Large intestine (tissue), 3 donors: ENCODE results near the gene ARL6IP1. TPM values are rescaled to one million over a fixed set of nuclear protein-coding genes. Genes with fewer than 3 reads are reported as not detected.

ENCODE experiments used
- DNase-seq, 2 donors: peaks; one replicate each; pipeline versions ENCODE4 v3.0.0 to v3.0.0-alpha.2; 2013
- H3K27ac ChIP-seq: one replicate; pipeline ENCODE4 v1.5.1; 2013; ENCODE audit warnings: low read length
- H3K27me3 ChIP-seq: 2 replicates; pipeline ENCODE4 v1.6.1; 2013; ENCODE audit warnings: low read length; ENCODE audit not compliant: control insufficient read depth, insufficient read depth
- H3K36me3 ChIP-seq: 2 replicates; pipeline ENCODE4 v1.6.1; 2013; ENCODE audit warnings: low read length; ENCODE audit not compliant: control insufficient read depth, insufficient read depth
- H3K4me1 ChIP-seq: one replicate; pipeline ENCODE4 v1.6.1; 2013; ENCODE audit warnings: low read length; ENCODE audit not compliant: control insufficient read depth, insufficient read depth
- H3K4me3 ChIP-seq: one replicate; pipeline ENCODE4 v1.5.1; 2013; ENCODE audit warnings: low read length
- H3K9me3 ChIP-seq: one replicate; pipeline ENCODE4 v1.6.1; 2013; ENCODE audit warnings: mild to moderate bottlenecking, low read depth, low read length, moderate library complexity; ENCODE audit not compliant: control insufficient read depth
- WGBS: methylation state at CpG from one replicate; pipeline ENCODE4 v1.1.5; 2013; ENCODE audit warnings: low lambda C conversion rate; ENCODE audit not compliant: insufficient coverage; 5-methylcytosine and 5-hydroxymethylcytosine counted together
- polyA plus RNA-seq: library from polyadenylated mRNA; unstranded; fragments of 120-200 nt; gene quantifications from one replicate; pipeline ENCODE4 v1.2.1, GENCODE V29; 2013

Gene ARL6IP1
- polyA plus RNA-seq, 1 donor, result 243 TPM

DNA sequence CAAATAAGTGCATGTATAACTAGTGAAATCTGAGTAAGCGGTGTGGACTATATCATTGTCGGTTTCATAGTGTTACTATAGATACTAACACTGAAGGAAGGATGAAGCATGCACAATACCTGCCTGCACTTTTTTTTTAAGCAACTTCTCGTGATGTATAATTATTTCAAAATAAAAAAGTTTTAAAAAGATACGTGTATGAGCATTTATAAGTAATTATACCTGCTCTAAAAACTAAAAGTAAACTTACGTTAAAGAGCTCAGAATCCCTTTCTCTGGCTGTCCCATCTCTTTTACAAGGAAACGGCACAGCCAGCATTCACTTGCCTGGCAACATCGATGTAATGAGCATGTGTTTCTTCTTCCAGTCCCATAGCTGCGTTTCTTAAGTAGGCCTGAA lies 31.3 kb upstream of the ARL6IP1 start:
- no peaks in the 10 kb centered on the region for H3K9me3 ChIP-seq
- no peak for DNase-seq
- H3K4me3 ChIP-seq, result no peak overlapping the region
- 92% methylated on average over 5 of the region's 8 CpGs for WGBS
- H3K36me3 ChIP-seq, result peaks cover 65% of the 10 kb centered on the region
- no peaks in the 10 kb centered on the region for H3K4me1 ChIP-seq
- H3K27me3 ChIP-seq, result no peaks in the 10 kb centered on the region
- no peak overlapping the region for H3K27ac ChIP-seq

DNA sequence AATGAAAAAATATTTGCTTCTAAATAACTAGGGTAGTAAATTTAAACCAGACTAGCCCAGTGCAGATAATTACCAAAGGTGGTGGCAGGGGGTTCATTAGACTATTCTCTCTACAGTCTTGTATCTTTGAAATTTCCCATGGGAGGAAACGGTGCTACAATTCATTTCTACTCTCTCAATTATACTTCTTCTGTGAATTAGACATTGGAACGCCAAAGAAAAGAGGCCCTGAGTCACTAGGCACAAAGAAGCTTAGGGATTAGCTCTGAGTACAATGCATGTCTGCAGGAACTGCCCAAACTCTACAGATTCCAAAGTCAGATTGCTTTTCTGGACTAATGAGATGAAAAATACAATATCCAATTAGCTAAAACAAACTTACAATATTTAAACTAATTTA lies 30.7 kb upstream of the ARL6IP1 start:
- no CpG with 5 or more reads among the region's 2 CpGs for WGBS

DNA sequence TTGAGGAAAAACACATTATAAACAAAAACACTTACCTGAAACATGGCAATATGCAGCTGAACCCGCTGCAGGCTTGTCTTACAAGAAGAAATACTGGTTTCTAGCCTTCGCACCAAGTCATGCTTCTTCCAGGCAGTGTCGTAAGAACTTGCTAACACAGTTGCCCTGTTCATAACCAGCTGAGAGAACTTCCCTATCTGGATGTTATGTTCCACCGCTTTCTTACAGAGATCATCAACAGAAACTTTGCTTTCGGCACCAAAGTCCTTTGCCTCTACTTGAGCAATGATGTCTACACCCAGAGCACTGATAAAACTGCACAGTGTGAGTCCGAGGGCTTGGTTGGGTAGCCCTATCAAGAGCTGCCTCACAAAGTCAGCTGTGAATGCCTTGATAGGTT lies 27.9 kb upstream of the ARL6IP1 start:
- WGBS, result 86% methylated on average over 1 of the region's 6 CpGs
- no peaks in the 10 kb centered on the region for H3K4me1 ChIP-seq
- peak; percentile 68 to 83 for DNase-seq
- peaks cover 32% of the 10 kb centered on the region for H3K36me3 ChIP-seq
- peak overlapping the region; percentile 64 for H3K27ac ChIP-seq
- H3K27me3 ChIP-seq, result no peaks in the 10 kb centered on the region
- no peak overlapping the region for H3K4me3 ChIP-seq
- H3K9me3 ChIP-seq, result no peaks in the 10 kb centered on the region

More for the DNA sequence above, 30.7 kb upstream of the ARL6IP1 start:
- Histone ChIP-seq H3K27ac (no peak overlapping the region), H3K27me3 (no peaks in the 10 kb centered on the region), H3K4me1 (no peaks in the 10 kb centered on the region), H3K9me3 (no peaks in the 10 kb centered on the region), H3K36me3 (peaks cover 59% of the 10 kb centered on the region), H3K4me3 (no peak overlapping the region)
- no peak for DNase-seq

DNA sequence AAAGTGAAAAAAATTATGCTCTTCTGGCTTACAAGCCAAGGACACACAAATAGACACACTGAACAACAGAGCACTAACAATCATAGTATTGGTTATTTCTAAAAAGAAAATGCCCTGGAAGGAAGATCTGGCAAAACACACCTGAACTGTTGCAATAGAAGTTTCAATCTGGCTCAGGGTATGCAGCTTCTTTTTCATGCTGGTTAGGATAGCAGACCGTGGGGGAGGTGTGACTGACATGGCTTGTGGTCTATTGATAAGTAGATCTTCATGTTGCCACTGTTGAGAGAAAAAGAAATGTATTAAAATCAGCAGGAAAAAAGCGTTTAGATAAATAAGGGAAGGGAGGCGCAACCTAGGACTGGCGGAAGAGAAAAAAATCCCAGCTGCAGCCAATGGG lies 26.5 kb upstream of the ARL6IP1 start:
- peak overlapping the region; percentile 3 for H3K27ac ChIP-seq
- no peak overlapping the region for H3K4me3 ChIP-seq
- WGBS, result 96% methylated on average over 3 of the region's 4 CpGs
- no peaks in the 10 kb centered on the region for H3K9me3 ChIP-seq
- H3K27me3 ChIP-seq, result no peaks in the 10 kb centered on the region
- no peaks in the 10 kb centered on the region for H3K4me1 ChIP-seq
- peaks cover 26% of the 10 kb centered on the region for H3K36me3 ChIP-seq
- DNase-seq, result no peak

DNA sequence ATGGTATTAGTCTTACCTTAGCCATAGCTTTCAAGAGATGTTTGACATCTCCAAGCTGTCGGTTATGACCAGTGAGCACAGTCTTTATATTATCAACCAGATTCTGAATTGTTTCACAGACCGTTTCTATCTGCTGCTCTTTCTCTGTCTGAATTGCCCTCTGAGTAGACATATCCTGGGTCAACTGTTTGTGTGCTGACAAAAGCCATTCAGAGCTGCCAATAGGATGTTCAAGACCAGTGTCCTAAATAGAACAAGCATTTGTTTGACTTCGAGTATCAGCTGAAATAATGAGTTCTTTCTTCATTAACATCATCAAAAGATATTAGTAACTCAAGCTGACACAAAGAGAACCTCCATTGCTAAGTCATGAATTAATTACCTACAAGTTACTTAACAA lies 14.9 kb upstream of the ARL6IP1 start:
- Histone ChIP-seq H3K27ac (no peak overlapping the region), H3K9me3 (no peaks in the 10 kb centered on the region), H3K27me3 (no peaks in the 10 kb centered on the region), H3K4me1 (no peaks in the 10 kb centered on the region), H3K4me3 (no peak overlapping the region), H3K36me3 (peaks cover 65% of the 10 kb centered on the region)
- WGBS, result 100% methylated on average over 1 of the region's 3 CpGs
- DNase-seq, result no peak

DNA sequence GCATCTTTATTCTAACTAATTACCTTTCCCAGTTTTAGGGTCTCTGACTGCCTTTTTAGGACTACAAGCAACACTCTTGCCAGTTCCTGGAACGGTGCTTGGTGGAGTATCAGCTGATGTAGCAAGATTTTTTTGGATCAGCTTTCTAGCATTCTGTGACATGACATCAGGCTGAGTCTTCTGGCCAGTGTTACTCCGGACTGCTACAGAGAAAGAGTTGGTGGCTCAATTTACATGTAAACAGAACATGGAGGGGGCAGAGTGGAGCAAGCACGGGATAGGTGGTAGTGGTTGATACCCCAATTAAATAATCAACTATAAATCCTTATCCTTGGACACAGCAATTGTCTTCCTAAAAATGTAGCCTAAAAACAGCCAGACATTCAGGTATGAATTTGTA lies 10.6 kb upstream of the ARL6IP1 start:
- Histone ChIP-seq H3K4me1 (no peaks in the 10 kb centered on the region), H3K4me3 (no peak overlapping the region), H3K36me3 (peaks cover 63% of the 10 kb centered on the region)

DNA sequence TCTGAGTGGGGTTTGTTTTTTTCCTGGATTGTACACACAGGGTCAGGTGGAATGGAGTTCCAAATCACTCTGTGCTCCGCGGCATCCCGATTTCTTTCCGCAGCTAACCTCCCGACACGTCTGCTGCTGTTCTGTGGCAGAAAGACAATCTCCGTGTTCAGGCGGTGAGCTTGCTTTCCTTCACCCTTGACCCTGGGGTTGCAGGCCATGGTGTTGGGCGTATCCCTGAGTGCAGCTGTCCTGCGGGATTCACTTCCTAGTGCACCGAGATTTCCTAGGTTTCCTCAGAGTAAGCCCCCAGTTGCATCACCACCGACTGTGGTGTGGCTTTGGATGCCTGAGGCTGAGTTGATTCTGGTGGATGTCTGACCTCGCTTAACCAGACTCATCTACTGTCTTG lies 7.8 kb upstream of the ARL6IP1 start:
- H3K4me1 ChIP-seq, result no peaks in the 10 kb centered on the region
- no peak overlapping the region for H3K27ac ChIP-seq
- no peak for DNase-seq
- 100% methylated on average over 1 of the region's 13 CpGs for WGBS
- H3K9me3 ChIP-seq, result no peaks in the 10 kb centered on the region
- no peaks in the 10 kb centered on the region for H3K27me3 ChIP-seq
- peaks cover 47% of the 10 kb centered on the region for H3K36me3 ChIP-seq
- no peak overlapping the region for H3K4me3 ChIP-seq

More for the DNA sequence above, 10.6 kb upstream of the ARL6IP1 start:
- Histone ChIP-seq H3K27me3 (no peaks in the 10 kb centered on the region), H3K9me3 (no peaks in the 10 kb centered on the region), H3K27ac (no peak overlapping the region)
- no peak for DNase-seq
- WGBS, result no CpG with 5 or more reads among the region's 3 CpGs

DNA sequence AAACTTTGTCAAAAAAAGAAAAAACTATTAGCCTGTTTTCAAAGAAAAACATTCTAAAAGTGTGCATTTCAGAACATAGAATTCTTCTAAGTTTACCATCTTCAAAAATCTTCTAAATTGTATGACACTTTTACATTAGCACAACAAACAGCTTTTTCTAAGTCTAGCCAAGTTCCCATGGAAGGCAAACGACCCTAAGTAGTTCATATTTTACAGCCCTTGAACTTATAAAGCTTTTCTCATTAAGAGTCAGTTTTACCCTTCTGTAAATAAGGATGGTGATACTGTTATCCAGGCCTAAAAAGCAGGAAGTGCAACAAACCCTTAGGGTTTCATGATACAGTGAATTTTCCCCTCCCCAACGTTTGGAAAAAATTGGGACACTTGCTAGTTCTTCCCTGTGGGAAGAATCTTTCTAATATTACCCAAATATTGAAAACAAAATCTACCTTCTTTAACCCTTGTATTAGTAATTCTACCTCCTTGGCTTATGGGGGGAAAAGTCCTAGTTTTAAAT lies 4.0 kb upstream of the ARL6IP1 start:
- WGBS, result 0% methylated on average over 1 of the region's 2 CpGs
- Histone ChIP-seq H3K9me3 (no peaks in the 10 kb centered on the region), H3K27ac (no peak overlapping the region), H3K36me3 (peaks cover 27% of the 10 kb centered on the region), H3K4me3 (no peak overlapping the region), H3K4me1 (no peaks in the 10 kb centered on the region), H3K27me3 (no peaks in the 10 kb centered on the region)
- no peak for DNase-seq

DNA sequence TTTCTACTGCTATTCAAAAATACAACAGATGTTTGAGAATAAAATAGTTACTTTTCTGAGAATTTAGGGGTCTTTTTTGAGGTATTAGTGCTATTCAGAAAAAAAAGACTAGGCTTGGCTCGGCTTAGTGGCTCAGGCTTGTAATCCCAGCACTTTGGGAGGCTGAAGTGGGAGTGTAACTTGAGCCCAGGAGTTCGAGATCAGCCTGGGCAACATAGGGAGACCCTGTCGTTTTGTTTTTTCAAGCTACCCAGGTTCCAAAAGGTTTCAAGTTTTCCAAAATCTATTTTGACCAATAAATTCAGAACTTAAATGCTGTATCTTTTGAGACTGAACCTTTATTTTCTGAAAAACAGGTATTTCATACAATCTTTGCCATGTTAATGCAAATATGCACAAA lies 3.2 kb upstream of the ARL6IP1 start:
- Histone ChIP-seq H3K27me3 (no peaks in the 10 kb centered on the region), H3K36me3 (peaks cover 22% of the 10 kb centered on the region), H3K4me1 (peaks cover 4% of the 10 kb centered on the region), H3K4me3 (no peak overlapping the region), H3K9me3 (no peaks in the 10 kb centered on the region), H3K27ac (no peak overlapping the region)
- DNase-seq, result no peak
- WGBS, result 80% methylated on average over 1 of the region's 3 CpGs

DNA sequence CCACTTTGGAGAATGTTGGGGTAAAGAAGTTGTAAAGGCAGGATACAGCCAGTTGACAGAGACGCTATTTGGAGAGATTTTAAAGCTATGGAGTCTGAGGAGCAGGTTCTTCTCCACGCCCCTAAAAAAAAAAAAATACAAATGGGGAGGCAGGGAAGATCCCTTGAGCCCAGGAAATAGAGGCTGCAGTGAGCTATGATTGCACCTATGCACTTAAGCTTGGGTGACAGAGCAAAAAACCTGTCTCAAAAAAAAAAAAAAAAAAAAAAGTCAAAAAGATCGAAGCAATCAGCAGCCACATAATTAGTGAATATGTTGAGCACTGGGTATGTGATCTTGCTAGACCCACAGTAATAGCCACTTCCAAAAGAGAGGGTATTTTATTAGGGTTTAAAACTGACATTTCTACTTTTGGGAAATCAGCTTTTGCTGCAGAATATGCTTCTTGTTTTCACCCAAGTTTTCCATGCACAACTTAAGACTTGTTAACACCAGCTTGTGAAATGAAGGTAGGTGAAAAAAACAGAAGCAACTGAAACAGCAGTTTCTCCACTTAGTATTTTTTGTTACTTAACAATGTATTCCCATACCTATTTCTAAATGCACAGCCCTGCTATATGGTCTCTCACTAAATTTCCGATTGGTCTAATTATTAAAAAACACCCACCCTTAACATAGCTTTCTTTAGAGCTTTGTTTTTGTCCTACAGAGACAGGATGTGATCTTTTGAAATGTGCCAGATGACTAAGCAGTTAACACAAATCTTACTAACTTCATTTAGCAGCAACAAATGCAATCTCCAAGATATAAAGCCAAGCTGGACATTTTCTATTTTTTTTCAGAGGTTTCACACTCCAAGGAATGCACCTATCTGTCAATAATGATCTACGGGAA lies 2.5 kb upstream of the ARL6IP1 start:
- Histone ChIP-seq H3K4me1 (peaks cover 4% of the 10 kb centered on the region), H3K9me3 (no peaks in the 10 kb centered on the region), H3K36me3 (peaks cover 15% of the 10 kb centered on the region), H3K27ac (no peak overlapping the region), H3K27me3 (no peaks in the 10 kb centered on the region), H3K4me3 (no peak overlapping the region)
- WGBS, result 67% methylated on average over 1 of the region's 5 CpGs
- no peak for DNase-seq
